Panc1 (cell line): ENCODE results near the gene FAM107A. TPM values are rescaled to one million over a fixed set of nuclear protein-coding genes. Genes with fewer than 3 reads are reported as not detected.

Source experiments
- ATAC-seq: fragments of 200-7000 bp; cut with Tn5 transposase; 2 replicates; pipeline ENCODE4 v1.9.1; 2020; ENCODE audit warnings: mild to moderate bottlenecking, moderate library complexity
- BruUV-seq: library from RNA; stranded (reverse); fragments of 400-500 nt; replicated peaks from 2 replicates; lab custom pipeline; 2021; lab: Mats Ljungman, UMichigan
- CTCF ChIA-PET: fragments of 300-600 bp; sonication (Branson Sonifier 250); formaldehyde crosslinking; loops from one replicate; lab custom pipeline; 2022; ENCODE audit warnings: antibody characterized with exemption; lab: Charles Lee
- POLR2A ChIA-PET: fragments of 300-600 bp; sonication (Branson Sonifier 250); formaldehyde crosslinking; loops from one replicate; lab custom pipeline; 2022; ENCODE audit warnings: antibody characterized with exemption; lab: Charles Lee
- DNase-seq: peaks from one replicate; pipeline ENCODE4 v3.0.0-alpha.2; 2010; ENCODE audit warnings: low read depth, low spot score
- H3K27ac ChIP-seq: 2 replicates; pipeline ENCODE4 v1.5.1; 2011; ENCODE audit warnings: mild to moderate bottlenecking, low read length, inconsistent platforms
- H3K27me3 ChIP-seq: fragments of 200-500 bp; sonication (Bioruptor generic); 2 replicates; pipeline ENCODE4 v1.6.0; 2014; ENCODE audit warnings: low read length, inconsistent platforms; ENCODE audit not compliant: control insufficient read depth, insufficient read depth
- H3K36me3 ChIP-seq: fragments of 200-500 bp; sonication (Bioruptor generic); 2 replicates; pipeline ENCODE4 v1.5.1; 2014; ENCODE audit warnings: inconsistent platforms, mild to moderate bottlenecking, low read length, moderate library complexity; ENCODE audit not compliant: control insufficient read depth, insufficient read depth
- H3K4me1 ChIP-seq: 2 replicates; pipeline ENCODE4 v1.5.1; 2011; ENCODE audit warnings: inconsistent platforms, mild to moderate bottlenecking, low read length, moderate library complexity; ENCODE audit not compliant: control insufficient read depth, insufficient read depth
- H3K4me3 ChIP-seq, 2 experiments: 2 replicates each; pipeline ENCODE4 v1.5.1; 2011 to 2012; ENCODE audit warnings: low read depth in 2 of 2, low read length in 2 of 2, mild to moderate bottlenecking in 2 of 2, inconsistent platforms in 1 of 2, moderate library complexity in 1 of 2
- H3K9me3 ChIP-seq: fragments of 200-500 bp; sonication (Bioruptor generic); 2 replicates; pipeline ENCODE4 v1.5.1; 2014; ENCODE audit warnings: low read depth, mild to moderate bottlenecking, inconsistent platforms, low read length, moderate library complexity; ENCODE audit not compliant: control insufficient read depth, insufficient read depth
- CTCF ChIP-seq: fragments of 450-650 bp; IDR thresholded peaks from 2 replicates; pipeline ENCODE4 v1.5.1; 2017; ENCODE audit warnings: mild to moderate bottlenecking
- POLR2AphosphoS5 ChIP-seq: IDR thresholded peaks from 2 replicates; pipeline ENCODE4 v1.6.1; 2012; ENCODE audit warnings: mild to moderate bottlenecking, low read depth, low read length, moderate library complexity
- SIN3A ChIP-seq: IDR thresholded peaks from 2 replicates; pipeline ENCODE4 v1.6.1; 2012; ENCODE audit warnings: low read depth, mild to moderate bottlenecking, low read length, moderate library complexity, borderline replicate concordance; ENCODE audit not compliant: insufficient read depth
- TCF7L2 ChIP-seq: IDR thresholded peaks from 2 replicates; pipeline ENCODE4 v1.6.1; 2011; ENCODE audit warnings: mild to moderate bottlenecking, low read depth, low read length, inconsistent platforms
- in situ Hi-C: cut with HindIII; loops from 2 replicates; pipeline ENCODE4 v1.10.0; 2016; ENCODE audit warnings: low sequenced_read_pairs, low pct_unique_long_range_greater_than_20kb
- intact Hi-C: fragments of 100-400 bp; cut with micrococcal nuclease; formaldehyde crosslinking; loops from one replicate; pipeline ENCODE4 v1.10.0; 2022; ENCODE audit not compliant: unreplicated experiment
- total RNA-seq: library from RNA; stranded (reverse); gene quantifications from one replicate; pipeline ENCODE4 v1.2.1, GENCODE V29; 2021; ENCODE audit not compliant: unreplicated experiment
- TF ChIP-seq, protein P1 (sequence below), 2 experiments: IDR thresholded peaks; 2 replicates each; pipeline ENCODE4 v1.6.1; 2011 to 2012; ENCODE audit warnings: low read depth in 2 of 2, control low read depth in 1 of 2, low read length in 1 of 2, mild to moderate bottlenecking in 1 of 2, moderate library complexity in 1 of 2; ENCODE audit not compliant: insufficient read depth in 1 of 2

Gene FAM107A
- total RNA-seq, 1 experiment from 2014 or later = 0.08 TPM

- Histone ChIP-seq H3K4me3 (no peak overlapping the region), H3K27ac (no peak overlapping the region), H3K27me3 (no peaks in the 10 kb centered on the region), H3K36me3 (no peaks in the 10 kb centered on the region), H3K4me1 (peaks cover 7% of the 10 kb centered on the region), H3K9me3 (no peaks in the 10 kb centered on the region)
- in situ Hi-C loops = no loop called here
- CTCF ChIA-PET = no interaction called here
- intact Hi-C loops = no loop called here
- no peak for DNase-seq
- no TSS peak for BruUV-seq
- POLR2A ChIA-PET = no interaction called here
- no peak for ATAC-seq
- TF ChIP-seq TCF7L2 (no peak), CTCF (no peak), POLR2AphosphoS5 (no peak), SIN3A (no peak)
- TF ChIP-seq, protein P1, sequence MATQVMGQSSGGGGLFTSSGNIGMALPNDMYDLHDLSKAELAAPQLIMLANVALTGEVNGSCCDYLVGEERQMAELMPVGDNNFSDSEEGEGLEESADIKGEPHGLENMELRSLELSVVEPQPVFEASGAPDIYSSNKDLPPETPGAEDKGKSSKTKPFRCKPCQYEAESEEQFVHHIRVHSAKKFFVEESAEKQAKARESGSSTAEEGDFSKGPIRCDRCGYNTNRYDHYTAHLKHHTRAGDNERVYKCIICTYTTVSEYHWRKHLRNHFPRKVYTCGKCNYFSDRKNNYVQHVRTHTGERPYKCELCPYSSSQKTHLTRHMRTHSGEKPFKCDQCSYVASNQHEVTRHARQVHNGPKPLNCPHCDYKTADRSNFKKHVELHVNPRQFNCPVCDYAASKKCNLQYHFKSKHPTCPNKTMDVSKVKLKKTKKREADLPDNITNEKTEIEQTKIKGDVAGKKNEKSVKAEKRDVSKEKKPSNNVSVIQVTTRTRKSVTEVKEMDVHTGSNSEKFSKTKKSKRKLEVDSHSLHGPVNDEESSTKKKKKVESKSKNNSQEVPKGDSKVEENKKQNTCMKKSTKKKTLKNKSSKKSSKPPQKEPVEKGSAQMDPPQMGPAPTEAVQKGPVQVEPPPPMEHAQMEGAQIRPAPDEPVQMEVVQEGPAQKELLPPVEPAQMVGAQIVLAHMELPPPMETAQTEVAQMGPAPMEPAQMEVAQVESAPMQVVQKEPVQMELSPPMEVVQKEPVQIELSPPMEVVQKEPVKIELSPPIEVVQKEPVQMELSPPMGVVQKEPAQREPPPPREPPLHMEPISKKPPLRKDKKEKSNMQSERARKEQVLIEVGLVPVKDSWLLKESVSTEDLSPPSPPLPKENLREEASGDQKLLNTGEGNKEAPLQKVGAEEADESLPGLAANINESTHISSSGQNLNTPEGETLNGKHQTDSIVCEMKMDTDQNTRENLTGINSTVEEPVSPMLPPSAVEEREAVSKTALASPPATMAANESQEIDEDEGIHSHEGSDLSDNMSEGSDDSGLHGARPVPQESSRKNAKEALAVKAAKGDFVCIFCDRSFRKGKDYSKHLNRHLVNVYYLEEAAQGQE (IDR thresholded peaks at IDR 0.05; ENCODE audit: insufficient read depth in 1 of 2, low read depth in 2 of 2, low read length in 1 of 2) = no peak
Measured at GRCh38 chr3:58562498-58562897, 14.7 kb downstream of the FAM107A start.

- BruUV-seq = no TSS peak
- DNase-seq (no peak), ATAC-seq (peak; percentile 49)
- Histone ChIP-seq H3K9me3 (no peaks in the 10 kb centered on the region), H3K4me1 (peaks cover 7% of the 10 kb centered on the region; the same call in 1 of the 2 replicates), H3K27me3 (no peaks in the 10 kb centered on the region), H3K4me3 (no peak overlapping the region), H3K27ac (no peak overlapping the region), H3K36me3 (no peaks in the 10 kb centered on the region)
- TF ChIP-seq POLR2AphosphoS5 = no peak
- peak; percentile 45 for TF ChIP-seq CTCF
- intact Hi-C loops = no loop called here
- POLR2A ChIA-PET = interaction anchor here (0.7 kb wide), 1 partner anchor 252 kb away, joined by 3 read pairs; no protein-coding TSS in a partner anchor
- CTCF ChIA-PET = interaction anchor here (0.6 to 1.2 kb wide), 3 partner anchors 69 to 1212 kb away, joined by 3 to 8 read pairs (median 4); no protein-coding TSS in a partner anchor
- in situ Hi-C loops = no loop called here
Measured at GRCh38 chr3:58560771-58561311, 16.4 kb downstream of the FAM107A start.
